Liver (tissue), 3 donors: ENCODE measurements around the gene ARHGEF16.

Experiments used
- JUND ChIP-seq, 2 donors: IDR thresholded peaks; 2 replicates each; pipeline ENCODE4 v1.6.1; 2016; ENCODE audit warnings: antibody characterized with exemption in 2 of 2
- RAD21 ChIP-seq, 2 donors: IDR thresholded peaks; 2 replicates each; pipeline ENCODE4 v1.6.1; 2016; ENCODE audit warnings: antibody characterized with exemption in 2 of 2, mild to moderate bottlenecking in 2 of 2
- TAF1 ChIP-seq: conservative IDR thresholded peaks from 2 replicates; pipeline ENCODE4 v1.6.1; 2016; ENCODE audit warnings: antibody characterized with exemption, mild to moderate bottlenecking
- TF ChIP-seq, protein P1 (sequence below): fragments of 150-350 bp; IDR thresholded peaks from 2 replicates; pipeline ENCODE4 v1.5.1; 2017; ENCODE audit warnings: improper control_type of control experiment, low read depth, low read length; ENCODE audit not compliant: missing input control
- TF ChIP-seq, protein P2 (sequence below): IDR thresholded peaks from 2 replicates; pipeline ENCODE4 v1.6.1; 2016; ENCODE audit warnings: antibody characterized with exemption
- TF ChIP-seq, protein P3 (sequence below): IDR thresholded peaks from 2 replicates; pipeline ENCODE4 v1.6.1; 2016; ENCODE audit warnings: antibody characterized with exemption, mild to moderate bottlenecking
- donor health status: healthy.
- donor health status: healthy.

DNA sequence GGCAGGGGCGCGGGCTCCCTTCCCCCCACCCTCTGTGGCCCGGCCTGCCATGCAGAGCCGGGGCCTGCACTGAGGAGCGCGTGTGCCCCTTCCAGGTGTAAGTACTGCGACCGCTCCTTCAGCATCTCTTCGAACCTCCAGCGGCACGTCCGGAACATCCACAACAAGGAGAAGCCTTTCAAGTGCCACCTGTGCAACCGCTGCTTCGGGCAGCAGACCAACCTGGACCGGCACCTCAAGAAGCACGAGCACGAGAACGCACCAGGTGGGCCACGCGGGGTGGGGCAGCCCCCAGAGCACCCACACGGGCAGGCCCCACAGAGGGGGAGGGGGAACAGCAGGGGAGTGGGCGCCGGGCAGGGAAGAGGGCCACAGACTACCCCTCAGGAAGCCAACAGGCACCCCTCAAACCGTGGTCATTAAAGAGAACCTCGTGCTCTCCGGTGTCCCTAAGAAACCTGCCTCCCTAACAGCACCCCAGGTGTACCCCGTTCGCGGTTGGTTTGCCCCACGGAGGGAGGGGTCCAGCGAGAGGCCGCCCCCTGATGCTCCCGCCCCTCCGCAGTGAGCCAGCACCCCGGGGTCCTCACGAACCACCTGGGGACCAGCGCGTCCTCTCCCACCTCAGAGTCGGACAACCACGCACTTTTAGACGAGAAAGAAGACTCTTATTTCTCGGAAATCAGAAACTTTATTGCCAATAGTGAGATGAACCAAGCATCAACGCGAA, 28.8 kb upstream of the ARHGEF16 start:
- TF ChIP-seq, protein P1, sequence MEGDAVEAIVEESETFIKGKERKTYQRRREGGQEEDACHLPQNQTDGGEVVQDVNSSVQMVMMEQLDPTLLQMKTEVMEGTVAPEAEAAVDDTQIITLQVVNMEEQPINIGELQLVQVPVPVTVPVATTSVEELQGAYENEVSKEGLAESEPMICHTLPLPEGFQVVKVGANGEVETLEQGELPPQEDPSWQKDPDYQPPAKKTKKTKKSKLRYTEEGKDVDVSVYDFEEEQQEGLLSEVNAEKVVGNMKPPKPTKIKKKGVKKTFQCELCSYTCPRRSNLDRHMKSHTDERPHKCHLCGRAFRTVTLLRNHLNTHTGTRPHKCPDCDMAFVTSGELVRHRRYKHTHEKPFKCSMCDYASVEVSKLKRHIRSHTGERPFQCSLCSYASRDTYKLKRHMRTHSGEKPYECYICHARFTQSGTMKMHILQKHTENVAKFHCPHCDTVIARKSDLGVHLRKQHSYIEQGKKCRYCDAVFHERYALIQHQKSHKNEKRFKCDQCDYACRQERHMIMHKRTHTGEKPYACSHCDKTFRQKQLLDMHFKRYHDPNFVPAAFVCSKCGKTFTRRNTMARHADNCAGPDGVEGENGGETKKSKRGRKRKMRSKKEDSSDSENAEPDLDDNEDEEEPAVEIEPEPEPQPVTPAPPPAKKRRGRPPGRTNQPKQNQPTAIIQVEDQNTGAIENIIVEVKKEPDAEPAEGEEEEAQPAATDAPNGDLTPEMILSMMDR: no peak
- TF ChIP-seq TAF1: no peak
- TF ChIP-seq RAD21 (IDR thresholded peaks at IDR 0.05): no peak
- TF ChIP-seq JUND (IDR thresholded peaks at IDR 0.05): no peak
- TF ChIP-seq, protein P2, sequence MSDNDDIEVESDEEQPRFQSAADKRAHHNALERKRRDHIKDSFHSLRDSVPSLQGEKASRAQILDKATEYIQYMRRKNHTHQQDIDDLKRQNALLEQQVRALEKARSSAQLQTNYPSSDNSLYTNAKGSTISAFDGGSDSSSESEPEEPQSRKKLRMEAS: no peak
- TF ChIP-seq, protein P3, sequence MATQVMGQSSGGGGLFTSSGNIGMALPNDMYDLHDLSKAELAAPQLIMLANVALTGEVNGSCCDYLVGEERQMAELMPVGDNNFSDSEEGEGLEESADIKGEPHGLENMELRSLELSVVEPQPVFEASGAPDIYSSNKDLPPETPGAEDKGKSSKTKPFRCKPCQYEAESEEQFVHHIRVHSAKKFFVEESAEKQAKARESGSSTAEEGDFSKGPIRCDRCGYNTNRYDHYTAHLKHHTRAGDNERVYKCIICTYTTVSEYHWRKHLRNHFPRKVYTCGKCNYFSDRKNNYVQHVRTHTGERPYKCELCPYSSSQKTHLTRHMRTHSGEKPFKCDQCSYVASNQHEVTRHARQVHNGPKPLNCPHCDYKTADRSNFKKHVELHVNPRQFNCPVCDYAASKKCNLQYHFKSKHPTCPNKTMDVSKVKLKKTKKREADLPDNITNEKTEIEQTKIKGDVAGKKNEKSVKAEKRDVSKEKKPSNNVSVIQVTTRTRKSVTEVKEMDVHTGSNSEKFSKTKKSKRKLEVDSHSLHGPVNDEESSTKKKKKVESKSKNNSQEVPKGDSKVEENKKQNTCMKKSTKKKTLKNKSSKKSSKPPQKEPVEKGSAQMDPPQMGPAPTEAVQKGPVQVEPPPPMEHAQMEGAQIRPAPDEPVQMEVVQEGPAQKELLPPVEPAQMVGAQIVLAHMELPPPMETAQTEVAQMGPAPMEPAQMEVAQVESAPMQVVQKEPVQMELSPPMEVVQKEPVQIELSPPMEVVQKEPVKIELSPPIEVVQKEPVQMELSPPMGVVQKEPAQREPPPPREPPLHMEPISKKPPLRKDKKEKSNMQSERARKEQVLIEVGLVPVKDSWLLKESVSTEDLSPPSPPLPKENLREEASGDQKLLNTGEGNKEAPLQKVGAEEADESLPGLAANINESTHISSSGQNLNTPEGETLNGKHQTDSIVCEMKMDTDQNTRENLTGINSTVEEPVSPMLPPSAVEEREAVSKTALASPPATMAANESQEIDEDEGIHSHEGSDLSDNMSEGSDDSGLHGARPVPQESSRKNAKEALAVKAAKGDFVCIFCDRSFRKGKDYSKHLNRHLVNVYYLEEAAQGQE: no peak
